VCaP (cell line): ENCODE results near the gene NDUFB11.

Source experiments
- H3K27ac ChIP-seq: fragments of 450-650 bp; 2 replicates; pipeline ENCODE4 v1.5.1; 2017
- CTCF ChIP-seq: fragments of 450-650 bp; conservative IDR thresholded peaks from 2 replicates; pipeline ENCODE4 v1.5.1; 2017; ENCODE audit warnings: mild to moderate bottlenecking, moderate library complexity

Gene NDUFB11

GRCh38 chrX:47168495-47169073 lies 24.1 kb upstream of the NDUFB11 start:
- no peak for TF ChIP-seq CTCF
- H3K27ac ChIP-seq, result no peak overlapping the region

GRCh38 chrX:47166126-47166525 lies 21.6 kb upstream of the NDUFB11 start:
- H3K27ac ChIP-seq, result no peak overlapping the region
- TF ChIP-seq CTCF, result no peak

GRCh38 chrX:47164420-47164819 lies 19.9 kb upstream of the NDUFB11 start:
- no peak overlapping the region for H3K27ac ChIP-seq
- no peak for TF ChIP-seq CTCF

DNA sequence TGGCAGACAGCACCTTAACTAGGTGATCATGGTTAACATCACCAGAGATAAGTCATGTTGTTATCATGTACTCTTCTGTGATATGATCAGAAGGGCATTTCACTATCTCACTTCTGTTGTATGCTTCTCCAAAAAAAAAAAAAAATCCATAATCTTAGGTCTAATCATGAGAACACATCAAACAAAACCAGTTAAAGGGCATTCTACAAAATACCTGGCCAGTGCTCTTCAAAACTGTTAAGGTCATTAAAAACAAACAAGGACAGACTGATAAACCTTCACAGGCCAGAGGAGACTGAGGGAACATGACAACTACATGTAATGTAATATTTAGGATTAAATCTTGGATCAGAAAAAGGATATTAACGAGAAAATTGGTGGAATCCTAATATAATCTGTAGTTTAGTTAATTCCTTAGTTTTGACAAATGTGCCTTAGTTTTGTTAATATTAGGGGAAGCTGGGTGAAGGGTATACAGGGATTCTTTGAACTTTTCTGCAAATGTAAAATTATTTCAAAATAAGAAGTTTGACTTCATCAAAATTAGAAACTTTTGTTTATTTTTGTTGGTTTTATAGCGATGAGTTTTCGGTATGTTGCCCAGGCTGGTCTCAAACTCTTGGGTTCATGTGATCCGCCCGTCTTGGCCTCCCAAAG lies 18.6 kb upstream of the NDUFB11 start:
- peak overlapping the region; percentile 53; the same call in 1 of the 2 replicates for H3K27ac ChIP-seq
- TF ChIP-seq CTCF, result no peak

- H3K27ac ChIP-seq, result no peak overlapping the region
- no peak for TF ChIP-seq CTCF
Observed at GRCh38 chrX:47160781-47161180, 16.3 kb upstream of the NDUFB11 start.

DNA sequence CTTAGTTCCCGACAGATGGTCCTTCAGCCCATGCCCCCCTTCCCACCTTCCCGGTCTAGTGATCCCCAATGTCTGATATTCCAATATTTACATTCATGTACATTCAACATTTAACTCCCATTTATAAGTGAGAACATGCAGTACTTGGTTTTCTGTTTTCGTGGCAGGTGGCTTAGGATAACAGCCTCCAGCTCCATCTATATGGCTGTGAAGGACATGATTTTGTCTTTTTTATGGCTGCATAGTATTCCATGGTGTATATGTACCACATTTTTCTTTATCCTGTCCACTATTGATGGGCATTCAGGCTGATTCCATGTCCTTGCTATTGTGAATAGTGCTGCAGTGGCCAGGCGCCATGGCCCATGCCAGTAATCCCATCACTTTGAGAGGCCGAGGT lies 14.3 kb upstream of the NDUFB11 start:
- no peak overlapping the region for H3K27ac ChIP-seq
- TF ChIP-seq CTCF, result no peak

DNA sequence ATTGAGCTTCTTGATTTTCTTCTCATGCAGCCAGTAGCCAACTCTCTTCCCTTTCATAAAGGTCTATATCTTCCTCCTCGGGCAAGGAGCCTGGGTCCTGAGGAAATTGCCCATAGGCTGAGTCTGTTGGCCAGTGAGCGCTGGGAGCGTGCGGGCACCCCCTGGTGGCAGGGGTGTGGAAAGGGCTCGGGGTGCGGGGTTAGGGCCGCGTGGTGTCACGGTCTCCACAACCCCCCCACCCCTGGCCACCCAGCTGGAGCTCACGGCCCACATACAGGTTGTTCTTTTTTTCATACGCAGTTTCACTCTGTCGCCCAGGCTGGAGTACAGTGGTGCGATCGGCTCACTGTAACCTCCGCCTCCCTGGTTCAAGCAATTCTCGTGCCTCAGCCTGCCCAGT lies 13.6 kb upstream of the NDUFB11 start:
- no peak for TF ChIP-seq CTCF
- no peak overlapping the region for H3K27ac ChIP-seq
